Mammary epithelial cell (primary cell): ENCODE measurements around the gene SPARC.

ENCODE experiments used
- EZH2 ChIP-seq: IDR thresholded peaks from 2 replicates; pipeline ENCODE4 v1.6.1; 2012; ENCODE audit warnings: low read length, inconsistent platforms, borderline replicate concordance
- TF ChIP-seq, protein P1 (sequence below), 2 donors: IDR thresholded peaks in 1 of 2; conservative IDR thresholded peaks in 1 of 2; 2 replicates each; pipeline ENCODE4 v1.5.1; 2011 to 2012; ENCODE audit warnings: inconsistent platforms in 2 of 2, low read length in 2 of 2, mild to moderate bottlenecking in 2 of 2, control low read depth in 1 of 2, low read depth in 1 of 2; ENCODE audit not compliant: insufficient read depth in 1 of 2; ENCODE audit errors: extremely low read depth in 1 of 2

DNA sequence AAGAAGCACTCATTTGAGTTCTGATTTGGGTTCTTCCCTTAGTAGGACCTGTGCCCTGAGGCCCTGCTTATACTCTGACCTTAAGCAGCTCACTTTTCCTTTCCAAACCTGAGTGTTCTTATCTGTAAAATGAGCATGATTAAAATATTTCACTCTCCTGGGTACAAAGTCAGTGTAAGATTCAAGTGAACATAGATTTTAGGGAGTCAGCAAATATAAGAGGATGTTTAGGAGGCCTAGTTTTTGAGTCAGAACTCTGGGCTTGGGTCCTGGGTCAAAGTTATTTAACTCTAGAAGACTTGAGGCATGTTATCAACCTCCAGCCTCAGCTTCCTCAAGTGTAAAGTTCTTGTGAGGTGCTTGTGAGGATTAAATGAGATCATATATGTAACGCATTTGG lies 8.7 kb upstream of the SPARC start:
- TF ChIP-seq EZH2 = no peak
- TF ChIP-seq, protein P1, sequence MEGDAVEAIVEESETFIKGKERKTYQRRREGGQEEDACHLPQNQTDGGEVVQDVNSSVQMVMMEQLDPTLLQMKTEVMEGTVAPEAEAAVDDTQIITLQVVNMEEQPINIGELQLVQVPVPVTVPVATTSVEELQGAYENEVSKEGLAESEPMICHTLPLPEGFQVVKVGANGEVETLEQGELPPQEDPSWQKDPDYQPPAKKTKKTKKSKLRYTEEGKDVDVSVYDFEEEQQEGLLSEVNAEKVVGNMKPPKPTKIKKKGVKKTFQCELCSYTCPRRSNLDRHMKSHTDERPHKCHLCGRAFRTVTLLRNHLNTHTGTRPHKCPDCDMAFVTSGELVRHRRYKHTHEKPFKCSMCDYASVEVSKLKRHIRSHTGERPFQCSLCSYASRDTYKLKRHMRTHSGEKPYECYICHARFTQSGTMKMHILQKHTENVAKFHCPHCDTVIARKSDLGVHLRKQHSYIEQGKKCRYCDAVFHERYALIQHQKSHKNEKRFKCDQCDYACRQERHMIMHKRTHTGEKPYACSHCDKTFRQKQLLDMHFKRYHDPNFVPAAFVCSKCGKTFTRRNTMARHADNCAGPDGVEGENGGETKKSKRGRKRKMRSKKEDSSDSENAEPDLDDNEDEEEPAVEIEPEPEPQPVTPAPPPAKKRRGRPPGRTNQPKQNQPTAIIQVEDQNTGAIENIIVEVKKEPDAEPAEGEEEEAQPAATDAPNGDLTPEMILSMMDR (conservative IDR thresholded peaks at IDR 0.05 in 1 of 2, IDR thresholded peaks at IDR 0.05 in 1 of 2; ENCODE audit: extremely low read depth in 1 of 2, insufficient read depth in 1 of 2, low read depth in 1 of 2, low read length in 2 of 2) = no peak
